HEK293T (cell line): ENCODE data around the gene FRAT2.

Source experiments
- CTCF ChIA-PET: fragments of 350-600 bp; formaldehyde crosslinking; extraction: SDS; loops from one replicate; lab custom pipeline; 2021; ENCODE audit warnings: antibody characterized with exemption, inconsistent platforms; lab: Yijun Ruan, JAX
- POLR2A ChIA-PET: fragments of 350-600 bp; formaldehyde crosslinking; extraction: SDS; loops from one replicate; lab custom pipeline; 2020; ENCODE audit warnings: antibody characterized with exemption, inconsistent platforms; lab: Yijun Ruan, JAX
- DNase-seq: peaks from one replicate; pipeline ENCODE4 v3.0.0; 2012; ENCODE audit warnings: mixed read lengths; ENCODE audit errors: extremely low spot score
- ARNT ChIP-seq: fragments of 450-650 bp; IDR thresholded peaks from 2 replicates; pipeline ENCODE4 v1.6.1; 2017; ENCODE audit warnings: mild to moderate bottlenecking
- BHLHE40 ChIP-seq: fragments of 450-650 bp; IDR thresholded peaks from 2 replicates; pipeline ENCODE4 v1.6.1; 2016; ENCODE audit warnings: mild to moderate bottlenecking, moderate library complexity, borderline replicate concordance
- CTBP1 ChIP-seq: fragments of 450-650 bp; IDR thresholded peaks from 2 replicates; pipeline ENCODE4 v1.6.1; 2016; ENCODE audit warnings: borderline replicate concordance
- ELF4 ChIP-seq: fragments of 450-650 bp; IDR thresholded peaks from 2 replicates; pipeline ENCODE4 v1.6.1; 2017; ENCODE audit warnings: antibody characterized with exemption
- FOXA1 ChIP-seq: fragments of 450-650 bp; IDR thresholded peaks from 2 replicates; pipeline ENCODE4 v1.6.1; 2016; ENCODE audit warnings: mild to moderate bottlenecking
- FOXK2 ChIP-seq: fragments of 450-650 bp; IDR thresholded peaks from 2 replicates; pipeline ENCODE4 v1.6.1; 2016; ENCODE audit warnings: mild to moderate bottlenecking
- FOXM1 ChIP-seq: fragments of 450-650 bp; IDR thresholded peaks from 2 replicates; pipeline ENCODE4 v1.6.1; 2017; ENCODE audit warnings: mild to moderate bottlenecking, borderline replicate concordance
- HDGF ChIP-seq: fragments of 450-650 bp; IDR thresholded peaks from 2 replicates; pipeline ENCODE4 v1.6.1; 2017; ENCODE audit warnings: antibody characterized with exemption, borderline replicate concordance
- L3MBTL2 ChIP-seq: fragments of 450-650 bp; conservative IDR thresholded peaks from 2 replicates; pipeline ENCODE4 v1.6.1; 2016; ENCODE audit warnings: mild to moderate bottlenecking
- LEF1 ChIP-seq: fragments of 450-650 bp; IDR thresholded peaks from 2 replicates; pipeline ENCODE4 v1.6.1; 2017; ENCODE audit warnings: mild to moderate bottlenecking, borderline replicate concordance
- NFRKB ChIP-seq: fragments of 450-650 bp; IDR thresholded peaks from 2 replicates; pipeline ENCODE4 v1.6.1; 2016; ENCODE audit warnings: mild to moderate bottlenecking, moderate library complexity
- SP1 ChIP-seq: fragments of 450-650 bp; IDR thresholded peaks from 2 replicates; pipeline ENCODE4 v1.6.1; 2017
- SUZ12 ChIP-seq: fragments of 450-650 bp; IDR thresholded peaks from 2 replicates; pipeline ENCODE4 v1.6.1; 2016; ENCODE audit warnings: mild to moderate bottlenecking
- TARDBP ChIP-seq: fragments of 450-650 bp; IDR thresholded peaks from 2 replicates; pipeline ENCODE4 v1.6.1; 2016
- ZNF384 ChIP-seq: fragments of 450-650 bp; IDR thresholded peaks from 2 replicates; pipeline ENCODE4 v1.6.1; 2016
- TF ChIP-seq, protein P1 (sequence below): fragments of 450-650 bp; IDR thresholded peaks from 2 replicates; pipeline ENCODE4 v1.6.1; 2016

The FRAT2 gene

GRCh38 chr10:97307441-97307840, 27.1 kb downstream of the FRAT2 start:
- ChIA-PET CTCF (no interaction called here), POLR2A (interaction anchor here (0.9 to 1.2 kb wide), 2 partner anchors 12 to 26 kb away, joined by 3 read pairs; partner anchors contain the start of gene FRAT1)
- DNase-seq = no peak
- no peak for TF ChIP-seq NFRKB
- no peak for TF ChIP-seq HDGF
- TF ChIP-seq BHLHE40 = no peak
- TF ChIP-seq SP1 = no peak

- POLR2A ChIA-PET = no interaction called here
Observed at GRCh38 chr10:97302088-97302791, 32.3 kb downstream of the FRAT2 start.

DNA sequence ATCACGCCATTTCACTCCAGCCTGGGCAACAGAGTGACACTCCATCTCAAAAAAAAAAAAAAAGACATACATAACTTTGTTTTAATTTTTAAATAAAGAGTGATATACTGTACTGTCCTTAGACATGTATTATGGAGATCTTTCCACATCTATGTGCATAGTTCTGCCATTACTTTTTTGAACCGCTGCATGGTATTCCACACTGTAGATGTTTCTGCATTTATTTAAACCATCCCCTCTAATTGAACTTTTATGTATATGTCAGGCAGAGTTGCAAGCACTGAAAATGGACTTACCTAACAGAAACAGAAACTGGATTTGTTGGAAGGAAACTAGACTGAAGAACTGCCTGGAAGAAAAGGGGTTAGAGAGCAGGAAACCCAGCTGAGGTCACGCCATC, 33.5 kb downstream of the FRAT2 start:
- TF ChIP-seq LEF1 (no peak), FOXM1 (no peak), TARDBP (no peak), FOXA1 (no peak), L3MBTL2 (no peak), ARNT (no peak), SUZ12 (no peak), BHLHE40 (no peak), ZNF384 (no peak), SP1 (no peak), CTBP1 (no peak)
- TF ChIP-seq, protein P1, sequence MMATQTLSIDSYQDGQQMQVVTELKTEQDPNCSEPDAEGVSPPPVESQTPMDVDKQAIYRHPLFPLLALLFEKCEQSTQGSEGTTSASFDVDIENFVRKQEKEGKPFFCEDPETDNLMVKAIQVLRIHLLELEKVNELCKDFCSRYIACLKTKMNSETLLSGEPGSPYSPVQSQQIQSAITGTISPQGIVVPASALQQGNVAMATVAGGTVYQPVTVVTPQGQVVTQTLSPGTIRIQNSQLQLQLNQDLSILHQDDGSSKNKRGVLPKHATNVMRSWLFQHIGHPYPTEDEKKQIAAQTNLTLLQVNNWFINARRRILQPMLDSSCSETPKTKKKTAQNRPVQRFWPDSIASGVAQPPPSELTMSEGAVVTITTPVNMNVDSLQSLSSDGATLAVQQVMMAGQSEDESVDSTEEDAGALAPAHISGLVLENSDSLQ = no peak
- CTCF ChIA-PET = no interaction called here
- POLR2A ChIA-PET = no interaction called here
- DNase-seq = no peak

More at GRCh38 chr10:97302088-97302791, 32.3 kb downstream of the FRAT2 start:
- no peak for DNase-seq
- no peak for TF ChIP-seq BHLHE40
- TF ChIP-seq ZNF384 = no peak
- TF ChIP-seq L3MBTL2 = no peak
- TF ChIP-seq LEF1 = no peak
- CTCF ChIA-PET = no interaction called here

- ChIA-PET CTCF (no interaction called here), POLR2A (no interaction called here)
- no peak for DNase-seq
- no peak for TF ChIP-seq HDGF
- no peak for TF ChIP-seq ZNF384
- no peak for TF ChIP-seq NFRKB
- TF ChIP-seq LEF1 = no peak
- no peak for TF ChIP-seq ARNT
- no peak for TF ChIP-seq TARDBP
- TF ChIP-seq CTBP1 = no peak
- TF ChIP-seq FOXM1 = no peak
Observed at GRCh38 chr10:97298223-97298571, 36.3 kb downstream of the FRAT2 start.

DNA sequence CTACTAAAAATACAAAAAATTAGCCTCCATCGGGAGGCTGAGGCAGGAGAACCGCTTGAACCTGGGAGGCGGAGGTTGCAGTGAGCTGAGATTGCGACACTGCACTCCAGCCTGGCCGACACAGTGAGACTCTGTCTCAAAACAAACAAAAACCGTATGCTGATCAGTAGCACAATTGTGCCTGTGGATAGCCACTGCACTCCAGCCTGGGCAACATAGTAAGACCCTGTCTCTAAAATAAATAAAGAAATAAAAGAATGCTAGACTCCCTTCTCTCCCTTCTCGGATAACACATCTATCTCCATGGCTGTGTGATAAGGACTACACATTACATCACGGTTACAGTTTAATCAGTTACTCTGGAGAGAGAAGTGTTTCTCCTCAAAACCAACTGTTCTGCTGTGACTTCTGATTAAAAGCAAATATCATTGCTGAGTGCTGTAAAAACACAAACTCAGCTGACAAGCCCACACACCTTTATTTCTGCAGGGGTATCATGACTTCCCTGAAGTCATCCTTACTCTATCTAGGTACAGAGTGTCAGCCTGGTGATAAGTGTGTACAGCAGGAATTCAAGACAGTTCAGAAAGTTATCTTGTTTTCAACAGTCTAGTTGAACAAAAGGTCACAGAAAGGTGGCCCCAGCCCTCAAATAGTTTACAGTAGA, 36.8 kb downstream of the FRAT2 start:
- POLR2A ChIA-PET = no interaction called here
- TF ChIP-seq ARNT (no peak), ELF4 (no peak), HDGF (no peak), SP1 (no peak), ZNF384 (no peak), FOXM1 (no peak), LEF1 (no peak), BHLHE40 (no peak), NFRKB (no peak), FOXA1 (no peak), FOXK2 (no peak), CTBP1 (no peak), L3MBTL2 (no peak), TARDBP (no peak), SUZ12 (no peak)
- TF ChIP-seq, protein P1 = no peak
- no peak for DNase-seq
- CTCF ChIA-PET = interaction anchor here (0.6 to 0.9 kb wide), 2 partner anchors 9 to 550 kb away, joined by 3 read pairs; no protein-coding TSS in a partner anchor

GRCh38 chr10:97292862-97293198, 41.7 kb downstream of the FRAT2 start:
- no peak for DNase-seq
- TF ChIP-seq BHLHE40 (no peak), ELF4 (no peak), LEF1 (no peak), SUZ12 (no peak), NFRKB (no peak), SP1 (no peak), FOXA1 (no peak), CTBP1 (no peak), L3MBTL2 (no peak), HDGF (no peak)
- POLR2A ChIA-PET = interaction anchor here (0.9 to 2.9 kb wide), 8 partner anchors 10 to 48 kb away, joined by 3 to 20 read pairs (median 7); partner anchors contain the start of gene FRAT1
- CTCF ChIA-PET = no interaction called here
